SU-DHL-6 (cell line): ENCODE data around the gene AGRP.

Experiments used
- EZH2phosphoT487 ChIP-seq: fragments of 200-600 bp; sonication (generic), shearing (Covaris generic); conservative IDR thresholded peaks from 2 replicates; pipeline ENCODE4 v1.6.1; 2018; ENCODE audit warnings: mild to moderate bottlenecking, antibody characterized with exemption, low read length, moderate library complexity, mixed read lengths
- TF ChIP-seq, protein P1 (sequence below): fragments of 200-600 bp; sonication (generic); IDR thresholded peaks from one replicate; pipeline ENCODE4 v1.5.1; 2017; ENCODE audit warnings: antibody characterized with exemption, mild to moderate bottlenecking, low read length, moderate library complexity; ENCODE audit not compliant: insufficient read depth, poor library complexity, severe bottlenecking

DNA sequence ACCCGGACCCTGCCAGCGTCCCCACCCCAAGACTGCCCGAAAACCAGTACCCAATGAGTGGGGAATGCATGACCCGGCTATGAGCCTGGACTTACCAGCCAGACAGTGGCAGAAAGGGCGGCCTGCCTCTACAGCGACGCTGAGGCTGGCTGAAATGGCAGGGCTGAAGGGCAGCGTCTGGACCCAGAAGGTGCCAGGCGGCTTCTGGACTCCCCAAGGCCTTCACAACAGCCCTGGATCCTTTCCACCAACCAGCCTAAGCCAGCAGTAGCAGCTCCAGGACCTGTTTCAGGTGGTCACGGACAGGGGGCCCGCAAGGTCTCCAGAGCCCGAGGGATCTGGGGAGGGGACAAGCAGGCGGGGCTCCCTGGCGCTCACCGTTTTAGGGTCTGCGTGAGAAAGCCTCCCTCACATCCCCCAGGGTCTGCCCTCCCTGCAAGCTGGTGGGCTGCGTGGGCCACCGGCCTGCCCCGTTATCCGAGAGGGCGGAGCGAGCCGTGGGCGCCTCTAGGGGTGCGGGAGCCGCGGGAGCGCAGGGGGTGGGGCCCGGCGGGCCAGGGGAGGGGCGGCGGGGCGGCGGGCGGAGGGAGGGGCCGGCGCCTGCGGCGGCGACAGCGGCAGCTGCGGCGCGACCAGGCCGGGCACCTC is 45.0 kb upstream of the AGRP start, which contains the start of gene RIPOR1:
- TF ChIP-seq, protein P1, sequence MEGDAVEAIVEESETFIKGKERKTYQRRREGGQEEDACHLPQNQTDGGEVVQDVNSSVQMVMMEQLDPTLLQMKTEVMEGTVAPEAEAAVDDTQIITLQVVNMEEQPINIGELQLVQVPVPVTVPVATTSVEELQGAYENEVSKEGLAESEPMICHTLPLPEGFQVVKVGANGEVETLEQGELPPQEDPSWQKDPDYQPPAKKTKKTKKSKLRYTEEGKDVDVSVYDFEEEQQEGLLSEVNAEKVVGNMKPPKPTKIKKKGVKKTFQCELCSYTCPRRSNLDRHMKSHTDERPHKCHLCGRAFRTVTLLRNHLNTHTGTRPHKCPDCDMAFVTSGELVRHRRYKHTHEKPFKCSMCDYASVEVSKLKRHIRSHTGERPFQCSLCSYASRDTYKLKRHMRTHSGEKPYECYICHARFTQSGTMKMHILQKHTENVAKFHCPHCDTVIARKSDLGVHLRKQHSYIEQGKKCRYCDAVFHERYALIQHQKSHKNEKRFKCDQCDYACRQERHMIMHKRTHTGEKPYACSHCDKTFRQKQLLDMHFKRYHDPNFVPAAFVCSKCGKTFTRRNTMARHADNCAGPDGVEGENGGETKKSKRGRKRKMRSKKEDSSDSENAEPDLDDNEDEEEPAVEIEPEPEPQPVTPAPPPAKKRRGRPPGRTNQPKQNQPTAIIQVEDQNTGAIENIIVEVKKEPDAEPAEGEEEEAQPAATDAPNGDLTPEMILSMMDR, result no peak
- no peak for TF ChIP-seq EZH2phosphoT487
